ENCODE results near the gene CD58. TPM values are rescaled to one million over a fixed set of nuclear protein-coding genes. Genes with fewer than 3 reads are reported as not detected.

Gene CD58
- total and polyA plus RNA-seq, 12 donors: 17.2 to 44.3 (median 28.9) TPM

DNA sequence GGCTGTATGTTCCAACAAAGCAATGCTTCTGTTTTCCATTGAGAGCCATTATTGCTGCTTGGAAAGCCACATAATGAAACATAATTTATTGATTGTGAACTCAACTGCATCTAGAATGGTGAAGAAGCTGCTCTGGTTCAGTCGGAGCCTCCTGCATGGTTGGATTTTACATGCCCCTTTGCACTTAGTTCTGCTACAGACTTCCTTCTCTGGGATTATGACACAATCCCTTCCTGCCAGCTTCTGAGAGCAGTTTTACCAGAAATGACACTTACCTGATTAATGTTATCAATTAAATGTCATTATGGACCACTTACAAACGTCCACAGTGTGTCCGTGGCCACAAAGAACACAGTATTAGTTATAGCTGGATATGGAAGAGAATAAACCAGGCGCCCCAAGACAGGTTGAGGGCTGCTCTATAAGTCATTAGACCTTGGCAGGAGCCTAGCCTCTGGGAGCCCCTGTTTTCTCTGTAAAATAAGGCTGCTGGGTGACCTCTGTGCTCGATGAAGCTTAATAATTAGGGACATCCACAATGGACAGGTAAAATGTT is 7.0 kb upstream of the CD58 start:
- no peak overlapping the region for H3K27ac ChIP-seq
- no peaks in the 10 kb centered on the region for H3K27me3 ChIP-seq
- intact Hi-C loops (cut with DNase I): loop anchor here in 8 of 10 donors (5.0 to 10.0 kb wide), 5 partner anchors 89 to 477 kb away; partner anchors contain the start of gene IGSF3 (in 1 of the 8)
- TF ChIP-seq, protein P1, sequence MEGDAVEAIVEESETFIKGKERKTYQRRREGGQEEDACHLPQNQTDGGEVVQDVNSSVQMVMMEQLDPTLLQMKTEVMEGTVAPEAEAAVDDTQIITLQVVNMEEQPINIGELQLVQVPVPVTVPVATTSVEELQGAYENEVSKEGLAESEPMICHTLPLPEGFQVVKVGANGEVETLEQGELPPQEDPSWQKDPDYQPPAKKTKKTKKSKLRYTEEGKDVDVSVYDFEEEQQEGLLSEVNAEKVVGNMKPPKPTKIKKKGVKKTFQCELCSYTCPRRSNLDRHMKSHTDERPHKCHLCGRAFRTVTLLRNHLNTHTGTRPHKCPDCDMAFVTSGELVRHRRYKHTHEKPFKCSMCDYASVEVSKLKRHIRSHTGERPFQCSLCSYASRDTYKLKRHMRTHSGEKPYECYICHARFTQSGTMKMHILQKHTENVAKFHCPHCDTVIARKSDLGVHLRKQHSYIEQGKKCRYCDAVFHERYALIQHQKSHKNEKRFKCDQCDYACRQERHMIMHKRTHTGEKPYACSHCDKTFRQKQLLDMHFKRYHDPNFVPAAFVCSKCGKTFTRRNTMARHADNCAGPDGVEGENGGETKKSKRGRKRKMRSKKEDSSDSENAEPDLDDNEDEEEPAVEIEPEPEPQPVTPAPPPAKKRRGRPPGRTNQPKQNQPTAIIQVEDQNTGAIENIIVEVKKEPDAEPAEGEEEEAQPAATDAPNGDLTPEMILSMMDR (IDR thresholded peaks at IDR 0.05): no peak
- H3K36me3 ChIP-seq: peaks cover 0 to 16% (median 0%) of the 10 kb centered on the region in 9 donors
- WGBS, 2 donors: 89 to 91% methylated on average over 5 of the region's 5 CpGs
- H3K4me3 ChIP-seq: no peak overlapping the region
- H3K4me1 ChIP-seq: peaks cover under 1 to 49% (median 28%) of the 10 kb centered on the region in 9 donors
- no peak for ATAC-seq
- H3K9me3 ChIP-seq: no peaks in the 10 kb centered on the region
- no peak for DNase-seq

DNA sequence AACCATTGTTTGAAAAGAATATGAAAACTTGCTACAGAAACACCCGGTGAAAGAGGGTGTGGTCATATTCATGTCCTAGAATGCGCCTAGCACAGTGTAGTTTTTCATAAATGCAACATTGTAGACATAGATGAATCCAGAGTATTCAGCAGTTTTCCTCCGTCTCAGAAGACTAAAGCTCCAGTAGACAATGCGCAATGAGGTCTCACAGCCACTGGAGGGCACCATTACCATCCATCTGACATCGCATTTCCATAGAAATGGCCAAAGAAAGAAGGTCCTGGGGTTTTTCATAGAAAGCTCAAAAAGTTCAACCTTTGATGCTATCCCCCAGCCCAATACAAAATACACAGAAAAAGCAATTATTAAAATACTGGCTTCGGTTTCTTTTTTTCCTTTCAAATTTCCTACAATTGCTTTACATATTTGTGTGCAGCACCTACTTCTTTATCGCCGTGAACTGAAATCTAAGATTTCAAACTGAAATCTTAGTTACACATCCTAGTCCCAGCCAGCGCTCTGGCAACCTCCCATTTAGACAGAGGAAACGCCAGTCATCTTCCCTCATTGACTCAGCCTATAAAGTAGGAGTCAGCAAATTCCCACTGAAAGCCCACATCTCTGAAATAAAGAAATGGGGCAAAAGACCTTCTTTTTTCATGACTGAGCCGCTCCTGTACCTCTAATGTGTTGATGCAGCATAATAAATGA is 3.9 kb upstream of the CD58 start:
- H3K9me3 ChIP-seq: no peaks in the 10 kb centered on the region
- no peaks in the 10 kb centered on the region for H3K27me3 ChIP-seq
- TF ChIP-seq, protein P1 (IDR thresholded peaks at IDR 0.05): peak; percentile 82 to 96 (median 91)
- 30 to 36% methylated on average over 11 of the region's 11 CpGs for WGBS, 2 donors
- DNase-seq (peak; percentile 40 to 53), ATAC-seq (no peak)
- no peak overlapping the region for H3K4me3 ChIP-seq
- H3K27ac ChIP-seq: no peak overlapping the region
- intact Hi-C loops (cut with DNase I): loop anchor here in 9 of 10 donors (1.0 to 10.0 kb wide), 11 partner anchors 20 to 548 kb away; partner anchors contain the start of genes IGSF3 (in 2 of the 9) and TRIM45 (in 1 of the 9)
- H3K36me3 ChIP-seq: peaks cover 0 to 15% (median 0%) of the 10 kb centered on the region in 9 donors
- peaks cover 15 to 61% (median 48%) of the 10 kb centered on the region in 9 donors for H3K4me1 ChIP-seq

DNA sequence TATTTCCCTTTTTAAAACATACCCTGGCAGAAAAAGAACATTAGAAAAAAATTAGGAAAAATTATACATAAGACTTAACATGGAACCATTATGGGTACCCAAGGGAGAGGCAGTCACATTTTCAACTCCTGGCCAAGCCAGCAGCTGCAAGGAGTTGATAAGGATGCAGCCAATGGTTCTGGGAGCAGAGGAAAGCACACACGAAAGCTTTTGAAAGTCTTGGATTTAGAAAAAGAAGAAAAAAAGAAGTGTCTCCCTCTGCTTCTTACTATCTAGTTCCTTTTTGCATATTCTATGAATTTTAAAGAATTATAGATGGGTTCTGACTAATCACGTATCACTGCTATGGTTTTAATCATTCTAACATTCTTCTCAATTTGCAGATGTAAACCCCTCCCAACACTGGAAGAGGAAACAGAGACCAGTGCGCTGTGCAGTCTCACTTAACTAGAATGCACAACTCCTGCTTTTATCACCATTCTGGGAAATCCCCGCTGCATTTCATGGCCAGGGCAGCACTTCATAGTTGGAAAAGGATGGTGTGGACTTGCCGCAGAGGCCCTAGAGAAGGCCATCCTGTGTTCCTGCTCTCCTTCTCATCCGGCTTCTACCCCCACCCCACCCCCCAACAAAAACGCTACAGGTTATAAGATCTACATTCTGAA is 2.7 kb upstream of the CD58 start:
- intact Hi-C loops (cut with DNase I): loop anchor here in 9 of 10 donors (1.0 to 10.0 kb wide), 11 partner anchors 21 to 549 kb away; partner anchors contain the start of genes IGSF3 (in 1 of the 9) and TRIM45 (in 1 of the 9)
- H3K36me3 ChIP-seq: peaks cover 0 to 15% (median 0%) of the 10 kb centered on the region in 9 donors
- peaks cover 15 to 61% (median 56%) of the 10 kb centered on the region in 9 donors for H3K4me1 ChIP-seq
- no peak for DNase-seq
- ATAC-seq: no peak
- no peaks in the 10 kb centered on the region for H3K9me3 ChIP-seq
- no peaks in the 10 kb centered on the region for H3K27me3 ChIP-seq
- H3K27ac ChIP-seq: peak overlapping the region in 3 of 10 donors; percentile 11 to 28 (median 14)
- 60 to 61% methylated on average over 7 of the region's 7 CpGs for WGBS, 2 donors
- TF ChIP-seq, protein P1 (IDR thresholded peaks at IDR 0.05): no peak
- no peak overlapping the region for H3K4me3 ChIP-seq
